A549 (cell line): ENCODE results near the gene APMAP. TPM values are rescaled to one million over a fixed set of nuclear protein-coding genes. Genes with fewer than 3 reads are reported as not detected.

Source experiments
- ATAC-seq, 2 experiments: fragments of 200-7000 bp in 1 of 2; fragments of >200 bp in 1 of 2; cut with Nextera tagmentation in 1 of 2; cut with Tn5 transposase in 1 of 2; 3 replicates each; pipeline versions ENCODE4 v1.8.0 to v1.9.1; 2018 to 2020; ENCODE audit warnings: mild to moderate bottlenecking in 1 of 2, moderate library complexity in 1 of 2
- CTCF ChIA-PET: fragments of 300-600 bp; sonication (Branson Sonifier 250); formaldehyde crosslinking; extraction: SDS; loops from one replicate; lab custom pipeline; 2021; ENCODE audit warnings: antibody characterized with exemption, inconsistent platforms; lab: Yijun Ruan, JAX
- POLR2A ChIA-PET: fragments of 350-600 bp; formaldehyde crosslinking; extraction: SDS; loops from one replicate; lab custom pipeline; 2021; ENCODE audit warnings: antibody characterized with exemption, inconsistent platforms; lab: Yijun Ruan, JAX
- DNase-seq, 2 experiments: peaks; one replicate each; pipeline versions ENCODE4 v3.0.0 to v3.0.0-alpha.2; 2011 to 2016; ENCODE audit warnings: low read depth in 1 of 2, low spot score in 1 of 2
- FAIRE-seq: peaks from 2 replicates; lab custom pipeline; 2011; peaks lifted over from hg19 to GRCh38; lab: Jason Lieb, UNC
- H3K27ac ChIP-seq, 2 experiments: fragments of >200 bp; sonication (Bioruptor Twin); formaldehyde crosslinking; 3 replicates each; pipeline ENCODE4 v1.5.1; 2016 to 2017
- H3K4me1 ChIP-seq: fragments of >200 bp; sonication (Bioruptor Twin); formaldehyde crosslinking; 3 replicates; pipeline ENCODE4 v1.6.1; 2016
- H3K4me2 ChIP-seq: fragments of >200 bp; sonication (Bioruptor Twin); formaldehyde crosslinking; 3 replicates; pipeline ENCODE4 v1.6.1; 2016
- H3K4me3 ChIP-seq: fragments of >200 bp; sonication (Bioruptor Twin); formaldehyde crosslinking; 3 replicates; pipeline ENCODE4 v1.5.1; 2016
- H3K9me3 ChIP-seq: fragments of >200 bp; sonication (Bioruptor Twin); formaldehyde crosslinking; 3 replicates; pipeline ENCODE4 v1.6.1; 2016
- CHD4 ChIP-seq: fragments of 200-600 bp; sonication (generic); IDR thresholded peaks from 2 replicates; pipeline ENCODE4 v1.6.1; 2016; ENCODE audit warnings: antibody characterized with exemption, mild to moderate bottlenecking, borderline replicate concordance
- CTCF ChIP-seq: fragments of >200 bp; sonication (Bioruptor Twin); formaldehyde crosslinking; IDR thresholded peaks from 3 replicates; pipeline ENCODE4 v1.5.1; 2016
- EHMT2 ChIP-seq: fragments of 200-600 bp; sonication (generic); IDR thresholded peaks from 2 replicates; pipeline ENCODE4 v1.6.1; 2016; ENCODE audit warnings: antibody characterized with exemption, low read depth, mild to moderate bottlenecking, moderate library complexity
- ESRRA ChIP-seq: fragments of 150-350 bp; IDR thresholded peaks from 2 replicates; pipeline ENCODE4 v1.6.1; 2014; ENCODE audit warnings: mild to moderate bottlenecking, low read length, borderline replicate concordance
- HES2 ChIP-seq: fragments of >200 bp; sonication (Bioruptor Twin); formaldehyde crosslinking; IDR thresholded peaks from 2 replicates; pipeline ENCODE4 v1.6.1; 2016
- HEYL ChIP-seq: fragments of 250-450 bp; sonication (Bioruptor Pico); IDR thresholded peaks from 2 replicates; pipeline ENCODE4 v1.8.0; 2021; ENCODE audit warnings: mild to moderate bottlenecking, moderate library complexity
- HOXB13 ChIP-seq: fragments of 250-450 bp; sonication (Bioruptor Pico); IDR thresholded peaks from 2 replicates; pipeline ENCODE4 v1.5.0; 2020; ENCODE audit warnings: low read depth, mild to moderate bottlenecking, moderate library complexity
- JUNB ChIP-seq: fragments of >200 bp; sonication (Bioruptor Twin); formaldehyde crosslinking; IDR thresholded peaks from 2 replicates; pipeline ENCODE4 v1.6.1; 2016
- MYC ChIP-seq: IDR thresholded peaks from 2 replicates; pipeline ENCODE4 v1.6.1; 2012; ENCODE audit warnings: mild to moderate bottlenecking, inconsistent platforms, low read length, improper control_type of control experiment, borderline replicate concordance
- PBX3 ChIP-seq: IDR thresholded peaks from 2 replicates; pipeline ENCODE4 v1.6.1; 2012
- RCOR1 ChIP-seq: fragments of 150-350 bp; IDR thresholded peaks from 2 replicates; pipeline ENCODE4 v1.6.1; 2014; ENCODE audit warnings: antibody characterized with exemption, low read length, low read depth
- SREBF2 ChIP-seq: fragments of 450-650 bp; IDR thresholded peaks from 2 replicates; pipeline ENCODE4 v1.6.1; 2014; ENCODE audit warnings: mild to moderate bottlenecking, moderate library complexity
- TP53 ChIP-seq: fragments of 250-450 bp; sonication (Bioruptor Pico); IDR thresholded peaks from 2 replicates; pipeline ENCODE4 v1.5.0; 2021; ENCODE audit warnings: mild to moderate bottlenecking, moderate library complexity
- USF2 ChIP-seq: fragments of 450-650 bp; IDR thresholded peaks from 2 replicates; pipeline ENCODE4 v1.6.1; 2014; ENCODE audit warnings: antibody characterized with exemption
- WGBS: methylation state at CpG from one replicate; pipeline ENCODE4 v1.1.6; 2017; ENCODE audit errors: missing lambda C conversion rate; 5-methylcytosine and 5-hydroxymethylcytosine counted together
- polyA plus RNA-seq, 4 experiments: library from polyadenylated mRNA; depleted of rRNA in 3 of 4; stranded (reverse); fragments of >200 nt; fragmentation: RNase III in 1 of 4; extraction: RNeasy Plus Mini Kit Qiagen cat#74134 plus additional on column Dnase treatment in 1 of 4; gene quantifications; 2 replicates in 3 of 4; 3 replicates in 1 of 4; pipeline ENCODE4 v1.2.3, GENCODE V29; 2011 to 2017
- TF ChIP-seq, protein P1 (sequence below): IDR thresholded peaks from 2 replicates; pipeline ENCODE4 v1.6.1; 2012; ENCODE audit warnings: low read depth, borderline replicate concordance
- TF ChIP-seq, protein P2 (sequence below): fragments of 200-600 bp; sonication (generic); IDR thresholded peaks from 2 replicates; pipeline ENCODE4 v1.6.1; 2016; ENCODE audit warnings: antibody characterized with exemption, mild to moderate bottlenecking, moderate library complexity
- TF ChIP-seq, protein P3 (sequence below): IDR thresholded peaks from 2 replicates; pipeline ENCODE4 v1.6.1; 2012

APMAP gene
- polyA plus RNA-seq, 2 of the 4 experiments (the other 2 are of a cell fraction) = 113 to 141 TPM

- ChIA-PET POLR2A (no interaction called here), CTCF (interaction anchor here (1.1 to 14.2 kb wide), 3 partner anchors 9 to 168 kb away, joined by 4 to 113 read pairs (median 7); no protein-coding TSS in a partner anchor)
- WGBS = 86% methylated on average over 6 of the region's 6 CpGs
- H3K9me3 ChIP-seq = no peaks in the 10 kb centered on the region
- no peak for ATAC-seq
- H3K4me2 ChIP-seq = no peak overlapping the region
- H3K4me3 ChIP-seq = no peak overlapping the region
- TF ChIP-seq, protein P1, sequence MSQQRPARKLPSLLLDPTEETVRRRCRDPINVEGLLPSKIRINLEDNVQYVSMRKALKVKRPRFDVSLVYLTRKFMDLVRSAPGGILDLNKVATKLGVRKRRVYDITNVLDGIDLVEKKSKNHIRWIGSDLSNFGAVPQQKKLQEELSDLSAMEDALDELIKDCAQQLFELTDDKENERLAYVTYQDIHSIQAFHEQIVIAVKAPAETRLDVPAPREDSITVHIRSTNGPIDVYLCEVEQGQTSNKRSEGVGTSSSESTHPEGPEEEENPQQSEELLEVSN = no peak
- no peak for TF ChIP-seq SREBF2
- TF ChIP-seq ESRRA = no peak
- no peak for TF ChIP-seq CHD4
- TF ChIP-seq, protein P2, sequence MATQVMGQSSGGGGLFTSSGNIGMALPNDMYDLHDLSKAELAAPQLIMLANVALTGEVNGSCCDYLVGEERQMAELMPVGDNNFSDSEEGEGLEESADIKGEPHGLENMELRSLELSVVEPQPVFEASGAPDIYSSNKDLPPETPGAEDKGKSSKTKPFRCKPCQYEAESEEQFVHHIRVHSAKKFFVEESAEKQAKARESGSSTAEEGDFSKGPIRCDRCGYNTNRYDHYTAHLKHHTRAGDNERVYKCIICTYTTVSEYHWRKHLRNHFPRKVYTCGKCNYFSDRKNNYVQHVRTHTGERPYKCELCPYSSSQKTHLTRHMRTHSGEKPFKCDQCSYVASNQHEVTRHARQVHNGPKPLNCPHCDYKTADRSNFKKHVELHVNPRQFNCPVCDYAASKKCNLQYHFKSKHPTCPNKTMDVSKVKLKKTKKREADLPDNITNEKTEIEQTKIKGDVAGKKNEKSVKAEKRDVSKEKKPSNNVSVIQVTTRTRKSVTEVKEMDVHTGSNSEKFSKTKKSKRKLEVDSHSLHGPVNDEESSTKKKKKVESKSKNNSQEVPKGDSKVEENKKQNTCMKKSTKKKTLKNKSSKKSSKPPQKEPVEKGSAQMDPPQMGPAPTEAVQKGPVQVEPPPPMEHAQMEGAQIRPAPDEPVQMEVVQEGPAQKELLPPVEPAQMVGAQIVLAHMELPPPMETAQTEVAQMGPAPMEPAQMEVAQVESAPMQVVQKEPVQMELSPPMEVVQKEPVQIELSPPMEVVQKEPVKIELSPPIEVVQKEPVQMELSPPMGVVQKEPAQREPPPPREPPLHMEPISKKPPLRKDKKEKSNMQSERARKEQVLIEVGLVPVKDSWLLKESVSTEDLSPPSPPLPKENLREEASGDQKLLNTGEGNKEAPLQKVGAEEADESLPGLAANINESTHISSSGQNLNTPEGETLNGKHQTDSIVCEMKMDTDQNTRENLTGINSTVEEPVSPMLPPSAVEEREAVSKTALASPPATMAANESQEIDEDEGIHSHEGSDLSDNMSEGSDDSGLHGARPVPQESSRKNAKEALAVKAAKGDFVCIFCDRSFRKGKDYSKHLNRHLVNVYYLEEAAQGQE = no peak
- DNase-seq = no peak
- H3K4me1 ChIP-seq = no peaks in the 10 kb centered on the region
- no peak for FAIRE-seq
- H3K27ac ChIP-seq = no peak overlapping the region
These were observed 18.7 kb upstream of the APMAP start for GRCh38 chr20:25011261-25011660.

- CTCF ChIA-PET = interaction anchor here (0.7 to 14.2 kb wide), 12 partner anchors 9 to 285 kb away, joined by 3 to 113 read pairs (median 3); no protein-coding TSS in a partner anchor
- H3K4me1 ChIP-seq = peaks cover 7% of the 10 kb centered on the region; the same call in 1 of the 3 replicates
- no peak for ATAC-seq
- H3K9me3 ChIP-seq = no peaks in the 10 kb centered on the region
- FAIRE-seq = no peak
- H3K4me3 ChIP-seq = no peak overlapping the region
- no peak overlapping the region for H3K27ac ChIP-seq
- H3K4me2 ChIP-seq = no peak overlapping the region
- 78% methylated on average over 10 of the region's 10 CpGs for WGBS
- POLR2A ChIA-PET = no interaction called here
- DNase-seq = no peak
- TF ChIP-seq HOXB13 (CRISPR knock-in tag) (no peak), EHMT2 (no peak), HES2 (no peak), USF2 (no peak), MYC (no peak), TP53 (CRISPR knock-in tag) (no peak), CHD4 (no peak), PBX3 (no peak), JUNB (no peak), HEYL (CRISPR knock-in tag) (no peak), RCOR1 (no peak), CTCF (no peak)
- TF ChIP-seq, protein P3, sequence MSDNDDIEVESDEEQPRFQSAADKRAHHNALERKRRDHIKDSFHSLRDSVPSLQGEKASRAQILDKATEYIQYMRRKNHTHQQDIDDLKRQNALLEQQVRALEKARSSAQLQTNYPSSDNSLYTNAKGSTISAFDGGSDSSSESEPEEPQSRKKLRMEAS = no peak
- TF ChIP-seq, all 56 proteins: peak for 0
These were observed 16.9 kb upstream of the APMAP start for GRCh38 chr20:25009218-25010145.
